HCT116 (cell line): ENCODE results near the gene SPRR1A. TPM values are rescaled to one million over a fixed set of nuclear protein-coding genes. Genes with fewer than 3 reads are reported as not detected.

ENCODE experiments used
- ATAC-seq: fragments of 200-7000 bp; cut with Tn5 transposase; 2 replicates; pipeline ENCODE4 v1.9.1; 2020; ENCODE audit warnings: mild to moderate bottlenecking, moderate library complexity
- BruUV-seq: library from RNA; stranded (reverse); fragments of 400-500 nt; replicated peaks from 2 replicates; lab custom pipeline; 2021; lab: Mats Ljungman, UMichigan
- CTCF ChIA-PET: fragments of 300-600 bp; sonication (Branson Sonifier 250); formaldehyde crosslinking; loops from one replicate; lab custom pipeline; 2021; ENCODE audit warnings: antibody characterized with exemption; lab: Charles Lee
- POLR2A ChIA-PET: fragments of 300-600, 350-600 bp; sonication (Branson Sonifier 250); formaldehyde crosslinking; loops from one replicate; lab custom pipeline; 2021; ENCODE audit warnings: antibody characterized with exemption; lab: Charles Lee
- RAD21 ChIA-PET, 2 experiments: fragments of 300-600 bp; sonication (Branson Sonifier 250); formaldehyde crosslinking; loops; one replicate each; lab custom pipeline; 2023; ENCODE audit warnings: low total read pairs in 2 of 2; ENCODE audit not compliant: uncharacterized antibody in 2 of 2, unreplicated experiment in 2 of 2, low non-redundant PET in 1 of 2; lab: Charles Lee
- DNase-seq: peaks from one replicate; pipeline ENCODE4 v3.0.0-alpha.2; 2010; ENCODE audit warnings: low read depth, low spot score
- H2AFZ ChIP-seq: fragments of 200-600 bp; shearing (Covaris generic), sonication (generic); 2 replicates; pipeline ENCODE4 v1.6.1; 2017; ENCODE audit warnings: low read depth, mixed run types, mixed read lengths, antibody characterized with exemption, low read length; ENCODE audit not compliant: poor library complexity, severe bottlenecking
- H3K27ac ChIP-seq: 2 replicates; pipeline ENCODE4 v1.5.1; 2012; ENCODE audit warnings: low read depth, low read length
- H3K27me3 ChIP-seq: fragments of 200-600 bp; sonication (generic); 2 replicates; pipeline ENCODE4 v1.6.1; 2016; ENCODE audit warnings: mixed run types, low read length, mixed read lengths; ENCODE audit not compliant: insufficient read depth
- H3K36me3 ChIP-seq, 2 experiments: fragments of 200-500 bp in 1 of 2; fragments of 200-600 bp in 1 of 2; sonication (Bioruptor generic) in 1 of 2; sonication (generic) in 1 of 2; 2 replicates each; pipeline versions ENCODE4 v1.5.1 to v1.6.1; 2014 to 2016; ENCODE audit warnings: low read length in 2 of 2, inconsistent platforms in 1 of 2, mixed read lengths in 1 of 2, mixed run types in 1 of 2; ENCODE audit not compliant: insufficient read depth in 2 of 2, control insufficient read depth in 1 of 2
- H3K4me1 ChIP-seq, 2 experiments: fragments of 200-600 bp in 1 of 2; sonication (generic) in 1 of 2; 2 replicates each; pipeline versions ENCODE4 v1.5.1 to v1.6.1; 2012 to 2017; ENCODE audit warnings: low read length in 2 of 2, inconsistent platforms in 1 of 2, mild to moderate bottlenecking in 1 of 2, mixed read lengths in 1 of 2, mixed run types in 1 of 2, moderate library complexity in 1 of 2; ENCODE audit not compliant: insufficient read depth in 2 of 2, control insufficient read depth in 1 of 2
- H3K4me2 ChIP-seq: fragments of 200-600 bp; sonication (generic); 2 replicates; pipeline ENCODE4 v1.6.1; 2017; ENCODE audit warnings: mixed run types, low read length, mixed read lengths
- H3K4me3 ChIP-seq, 2 experiments: fragments of 200-600 bp in 1 of 2; sonication (generic) in 1 of 2; replicated peaks in 1 of 2; 2 replicates each; pipeline ENCODE4 v1.5.1; 2011 to 2016; ENCODE audit warnings: low read length in 2 of 2, control low read depth in 1 of 2, low read depth in 1 of 2, mild to moderate bottlenecking in 1 of 2, mixed read lengths in 1 of 2, mixed run types in 1 of 2
- H3K79me2 ChIP-seq: fragments of 200-600 bp; sonication (generic); 2 replicates; pipeline ENCODE4 v1.6.1; 2017; ENCODE audit warnings: mild to moderate bottlenecking, mixed run types, low read length, moderate library complexity, mixed read lengths; ENCODE audit not compliant: insufficient read depth
- H3K9ac ChIP-seq: fragments of 200-600 bp; sonication (generic); 2 replicates; pipeline ENCODE4 v1.6.1; 2016; ENCODE audit warnings: low read length, mixed read lengths
- H3K9me2 ChIP-seq: fragments of 200-600 bp; sonication (generic), shearing (Covaris generic); 2 replicates; pipeline ENCODE4 v1.6.1; 2017; ENCODE audit warnings: mixed run types, mild to moderate bottlenecking, moderate library complexity; ENCODE audit not compliant: insufficient read depth
- H3K9me3 ChIP-seq, 2 experiments: fragments of 200-500 bp in 1 of 2; fragments of 200-600 bp in 1 of 2; sonication (Bioruptor generic) in 1 of 2; sonication (generic) in 1 of 2; 2 replicates each; pipeline ENCODE4 v1.6.1; 2014 to 2017; ENCODE audit warnings: low read length in 2 of 2, mixed read lengths in 2 of 2, inconsistent platforms in 1 of 2, low read depth in 1 of 2, mild to moderate bottlenecking in 1 of 2, mixed run types in 1 of 2, moderate library complexity in 1 of 2; ENCODE audit not compliant: control insufficient read depth in 1 of 2, insufficient read depth in 1 of 2
- H4K20me1 ChIP-seq: fragments of 200-600 bp; sonication (generic), shearing (Covaris generic); 2 replicates; pipeline ENCODE4 v1.6.1; 2017; ENCODE audit warnings: mixed run types, mild to moderate bottlenecking, moderate library complexity; ENCODE audit not compliant: insufficient read depth
- EZH2phosphoT487 ChIP-seq: fragments of 200-600 bp; IDR thresholded peaks from 2 replicates; pipeline ENCODE4 v1.6.1; 2018; ENCODE audit warnings: antibody characterized with exemption, borderline replicate concordance
- JUND ChIP-seq: IDR thresholded peaks from 2 replicates; pipeline ENCODE4 v1.6.1; 2012
- SP1 ChIP-seq: IDR thresholded peaks from 2 replicates; pipeline ENCODE4 v1.6.1; 2012; ENCODE audit warnings: low read depth
- SRF ChIP-seq: IDR thresholded peaks from 2 replicates; pipeline ENCODE4 v1.6.1; 2012; ENCODE audit warnings: low read depth
- intact Hi-C: fragments of 100-400 bp; cut with micrococcal nuclease; formaldehyde crosslinking; loops from 2 replicates; pipeline ENCODE4 v1.10.0; 2022
- total RNA-seq: library from RNA; stranded (reverse); gene quantifications from one replicate; pipeline ENCODE4 v1.2.1, GENCODE V29; 2021; ENCODE audit not compliant: unreplicated experiment
- TF ChIP-seq, protein P1 (sequence below), 3 experiments: fragments of 200-600 bp in 1 of 3; sonication (generic) in 1 of 3; IDR thresholded peaks in 2 of 3; conservative IDR thresholded peaks in 1 of 3; 2 replicates each; pipeline ENCODE4 v1.5.1; 2012 to 2017; ENCODE audit warnings: low read depth in 2 of 3, low read length in 2 of 3, antibody characterized with exemption in 1 of 3, borderline replicate concordance in 1 of 3, control low read depth in 1 of 3, mild to moderate bottlenecking in 1 of 3, mixed read lengths in 1 of 3, mixed run types in 1 of 3, moderate library complexity in 1 of 3; ENCODE audit not compliant: insufficient read depth in 1 of 3
- TF ChIP-seq, protein P2 (sequence below): IDR thresholded peaks from 2 replicates; pipeline ENCODE4 v1.6.1; 2012
- TF ChIP-seq, protein P3 (sequence below): IDR thresholded peaks from 2 replicates; pipeline ENCODE4 v1.6.1; 2011; ENCODE audit warnings: mild to moderate bottlenecking, low read length, moderate library complexity; ENCODE audit not compliant: insufficient replicate concordance; ENCODE audit errors: extremely low read depth

SPRR1A gene
- total RNA-seq, 1 experiment from 2014 or later, result not detected

DNA sequence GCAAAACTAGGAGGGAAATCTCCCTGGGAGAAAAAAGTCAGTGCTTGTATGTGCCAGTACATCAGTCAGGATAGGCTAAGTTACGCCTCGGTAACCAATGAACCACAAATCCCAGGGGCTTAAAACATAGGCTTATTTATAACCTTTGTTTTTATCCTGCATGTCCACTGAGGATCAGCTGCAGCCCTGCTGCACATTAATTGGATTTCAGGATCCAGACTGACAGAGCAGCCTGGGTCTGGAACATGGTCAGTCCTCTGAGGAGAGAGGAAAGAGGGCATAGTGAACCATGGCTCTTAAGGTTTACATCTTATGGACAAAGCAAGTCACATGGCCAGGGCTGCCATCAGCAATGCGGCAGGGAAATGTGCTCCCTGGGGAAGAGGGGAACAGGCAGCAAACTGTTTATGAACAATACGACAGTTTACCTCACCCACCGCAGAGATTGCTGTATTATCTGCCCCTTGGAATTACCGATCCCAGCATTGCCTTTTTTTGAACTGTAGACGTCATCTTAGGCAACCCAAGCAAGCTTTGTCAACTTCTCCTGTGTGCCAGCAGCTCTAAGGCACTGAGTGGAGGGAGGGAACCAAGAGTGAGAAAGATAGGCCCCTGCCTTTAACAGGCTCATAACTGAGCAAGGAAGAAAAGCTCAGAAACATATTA, 22.5 kb upstream of the SPRR1A start:
- no peaks in the 10 kb centered on the region for H3K79me2 ChIP-seq
- no peak overlapping the region for H3K27ac ChIP-seq
- H3K27me3 ChIP-seq, result peaks cover 12% of the 10 kb centered on the region
- POLR2A ChIA-PET, result no interaction called here
- no peak overlapping the region for H3K4me3 ChIP-seq
- DNase-seq, result no peak
- intact Hi-C loops, result no loop called here
- BruUV-seq, result no TSS peak
- no peak for ATAC-seq
- H3K36me3 ChIP-seq, result no peaks in the 10 kb centered on the region
- no peaks in the 10 kb centered on the region for H3K9me3 ChIP-seq
- H3K4me1 ChIP-seq, result no peaks in the 10 kb centered on the region
- H2AFZ ChIP-seq, result no peak overlapping the region
- CTCF ChIA-PET, result interaction anchor here (1.1 to 4.2 kb wide), 2 partner anchors 229 to 232 kb away, joined by 5 to 34 read pairs; no protein-coding TSS in a partner anchor
- no peak overlapping the region for H3K9ac ChIP-seq
- H3K4me2 ChIP-seq, result no peak overlapping the region
- RAD21 ChIA-PET, result no interaction called here
- no peak for TF ChIP-seq SP1
- TF ChIP-seq, protein P1, sequence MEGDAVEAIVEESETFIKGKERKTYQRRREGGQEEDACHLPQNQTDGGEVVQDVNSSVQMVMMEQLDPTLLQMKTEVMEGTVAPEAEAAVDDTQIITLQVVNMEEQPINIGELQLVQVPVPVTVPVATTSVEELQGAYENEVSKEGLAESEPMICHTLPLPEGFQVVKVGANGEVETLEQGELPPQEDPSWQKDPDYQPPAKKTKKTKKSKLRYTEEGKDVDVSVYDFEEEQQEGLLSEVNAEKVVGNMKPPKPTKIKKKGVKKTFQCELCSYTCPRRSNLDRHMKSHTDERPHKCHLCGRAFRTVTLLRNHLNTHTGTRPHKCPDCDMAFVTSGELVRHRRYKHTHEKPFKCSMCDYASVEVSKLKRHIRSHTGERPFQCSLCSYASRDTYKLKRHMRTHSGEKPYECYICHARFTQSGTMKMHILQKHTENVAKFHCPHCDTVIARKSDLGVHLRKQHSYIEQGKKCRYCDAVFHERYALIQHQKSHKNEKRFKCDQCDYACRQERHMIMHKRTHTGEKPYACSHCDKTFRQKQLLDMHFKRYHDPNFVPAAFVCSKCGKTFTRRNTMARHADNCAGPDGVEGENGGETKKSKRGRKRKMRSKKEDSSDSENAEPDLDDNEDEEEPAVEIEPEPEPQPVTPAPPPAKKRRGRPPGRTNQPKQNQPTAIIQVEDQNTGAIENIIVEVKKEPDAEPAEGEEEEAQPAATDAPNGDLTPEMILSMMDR (IDR thresholded peaks at IDR 0.05 in 2 of 3, conservative IDR thresholded peaks at IDR 0.05 in 1 of 3; ENCODE audit: borderline replicate concordance in 1 of 3, insufficient read depth in 1 of 3, low read depth in 2 of 3, low read length in 2 of 3), result no peak
- no peak for TF ChIP-seq EZH2phosphoT487
- TF ChIP-seq SRF, result no peak
- TF ChIP-seq JUND, result no peak
- TF ChIP-seq, protein P2, sequence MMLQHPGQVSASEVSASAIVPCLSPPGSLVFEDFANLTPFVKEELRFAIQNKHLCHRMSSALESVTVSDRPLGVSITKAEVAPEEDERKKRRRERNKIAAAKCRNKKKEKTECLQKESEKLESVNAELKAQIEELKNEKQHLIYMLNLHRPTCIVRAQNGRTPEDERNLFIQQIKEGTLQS, result no peak
- TF ChIP-seq, protein P3, sequence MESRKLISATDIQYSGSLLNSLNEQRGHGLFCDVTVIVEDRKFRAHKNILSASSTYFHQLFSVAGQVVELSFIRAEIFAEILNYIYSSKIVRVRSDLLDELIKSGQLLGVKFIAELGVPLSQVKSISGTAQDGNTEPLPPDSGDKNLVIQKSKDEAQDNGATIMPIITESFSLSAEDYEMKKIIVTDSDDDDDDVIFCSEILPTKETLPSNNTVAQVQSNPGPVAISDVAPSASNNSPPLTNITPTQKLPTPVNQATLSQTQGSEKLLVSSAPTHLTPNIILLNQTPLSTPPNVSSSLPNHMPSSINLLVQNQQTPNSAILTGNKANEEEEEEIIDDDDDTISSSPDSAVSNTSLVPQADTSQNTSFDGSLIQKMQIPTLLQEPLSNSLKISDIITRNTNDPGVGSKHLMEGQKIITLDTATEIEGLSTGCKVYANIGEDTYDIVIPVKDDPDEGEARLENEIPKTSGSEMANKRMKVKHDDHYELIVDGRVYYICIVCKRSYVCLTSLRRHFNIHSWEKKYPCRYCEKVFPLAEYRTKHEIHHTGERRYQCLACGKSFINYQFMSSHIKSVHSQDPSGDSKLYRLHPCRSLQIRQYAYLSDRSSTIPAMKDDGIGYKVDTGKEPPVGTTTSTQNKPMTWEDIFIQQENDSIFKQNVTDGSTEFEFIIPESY, result no peak
- H4K20me1 ChIP-seq, result no peaks in the 10 kb centered on the region; the same call in 1 of the 2 replicates
- H3K9me2 ChIP-seq, result no peaks in the 10 kb centered on the region
